Erythroblast (primary cell): ENCODE results near the gene NSD2.

Source experiments
- GATA1 ChIP-seq: IDR thresholded peaks from 2 replicates; pipeline ENCODE4 v1.6.1; 2011; ENCODE audit warnings: low read depth, mild to moderate bottlenecking, control low read depth, low read length, moderate library complexity
- POLR2A ChIP-seq: IDR thresholded peaks from 2 replicates; pipeline ENCODE4 v1.6.1; 2011; ENCODE audit warnings: mild to moderate bottlenecking, low read length

- TF ChIP-seq GATA1, result no peak
- TF ChIP-seq POLR2A, result no peak
These were observed 101.2 kb downstream of the NSD2 start for GRCh38 chr4:1972414-1972813.
